Loucy (cell line): ENCODE data around the gene PLCL1.

Experiments
- H2AFZ ChIP-seq: fragments of 200-600 bp; sonication (generic); 2 replicates; pipeline ENCODE4 v1.6.0; 2016; ENCODE audit warnings: antibody characterized with exemption, mild to moderate bottlenecking, low read length, moderate library complexity
- H3F3A ChIP-seq: fragments of 200-600 bp; 2 replicates; pipeline ENCODE4 v1.6.0; 2016; ENCODE audit warnings: antibody characterized with exemption, low read depth, mild to moderate bottlenecking
- H3K27me3 ChIP-seq: fragments of 200-600 bp; sonication (generic); 2 replicates; pipeline ENCODE4 v1.6.1; 2014; ENCODE audit warnings: low read length, mild to moderate bottlenecking; ENCODE audit not compliant: insufficient read depth, poor library complexity, severe bottlenecking
- H3K36me3 ChIP-seq: fragments of 200-600 bp; sonication (generic); 2 replicates; pipeline ENCODE4 v1.6.1; 2016; ENCODE audit warnings: low read length; ENCODE audit not compliant: insufficient read depth
- H3K4me1 ChIP-seq: fragments of 200-600 bp; sonication (generic); 2 replicates; pipeline ENCODE4 v1.5.1; 2014; ENCODE audit warnings: low read length, mild to moderate bottlenecking; ENCODE audit not compliant: insufficient read depth, poor library complexity, severe bottlenecking
- H3K4me2 ChIP-seq: fragments of 200-600 bp; sonication (generic); 2 replicates; pipeline ENCODE4 v1.6.0; 2014; ENCODE audit warnings: antibody characterized with exemption, low read length, low read depth, mild to moderate bottlenecking; ENCODE audit not compliant: poor library complexity, severe bottlenecking
- H3K4me3 ChIP-seq: fragments of 200-600 bp; sonication (generic); 2 replicates; pipeline ENCODE4 v1.5.1; 2014; ENCODE audit warnings: low read length, mild to moderate bottlenecking, mixed read lengths; ENCODE audit not compliant: poor library complexity, severe bottlenecking
- H3K79me2 ChIP-seq: fragments of 200-600 bp; sonication (generic); 2 replicates; pipeline ENCODE4 v1.6.1; 2014; ENCODE audit warnings: low read length; ENCODE audit not compliant: insufficient read depth
- H3K9ac ChIP-seq: fragments of 200-600 bp; sonication (generic); 2 replicates; pipeline ENCODE4 v1.6.0; 2014; ENCODE audit warnings: mild to moderate bottlenecking, low read depth, low read length, moderate library complexity; ENCODE audit not compliant: poor library complexity, severe bottlenecking
- H3K9me2 ChIP-seq: fragments of 200-600 bp; sonication (generic); replicated peaks from 2 replicates; pipeline ENCODE4 v1.6.1; 2016; ENCODE audit warnings: low read depth, low read length, mixed read lengths
- H3K9me3 ChIP-seq: fragments of 200-600 bp; sonication (generic); 2 replicates; pipeline ENCODE4 v1.6.1; 2014; ENCODE audit warnings: mild to moderate bottlenecking, antibody characterized with exemption, low read length, low read depth; ENCODE audit not compliant: insufficient read depth
- H4K20me1 ChIP-seq: fragments of 200-600 bp; sonication (generic); 2 replicates; pipeline ENCODE4 v1.6.0; 2014; ENCODE audit warnings: antibody characterized with exemption, low read length, mild to moderate bottlenecking; ENCODE audit not compliant: insufficient read depth, poor library complexity, severe bottlenecking
- CTCF ChIP-seq: fragments of 200-600 bp; sonication (generic); conservative IDR thresholded peaks from 2 replicates; pipeline ENCODE4 v1.5.1; 2014; ENCODE audit warnings: mild to moderate bottlenecking, antibody characterized with exemption, low read length
- EZH2phosphoT487 ChIP-seq: fragments of 200-600 bp; IDR thresholded peaks from 2 replicates; pipeline ENCODE4 v1.6.1; 2018; ENCODE audit warnings: antibody characterized with exemption, mild to moderate bottlenecking, moderate library complexity, borderline replicate concordance

PLCL1 gene

GRCh38 chr2:197992482-197993133, 188.2 kb downstream of the PLCL1 start:
- Histone ChIP-seq H3K9me3 (no peaks in the 10 kb centered on the region), H3K79me2 (no peaks in the 10 kb centered on the region), H3K4me2 (no peak overlapping the region), H4K20me1 (no peaks in the 10 kb centered on the region), H2AFZ (no peak overlapping the region), H3K4me3 (no peak overlapping the region), H3K27me3 (no peaks in the 10 kb centered on the region), H3K9ac (no peak overlapping the region), H3K4me1 (peaks cover 21% of the 10 kb centered on the region), H3K9me2 (no peaks in the 10 kb centered on the region), H3K36me3 (no peaks in the 10 kb centered on the region), H3F3A (no peaks in the 10 kb centered on the region)
- TF ChIP-seq CTCF = no peak
- TF ChIP-seq EZH2phosphoT487 = no peak

GRCh38 chr2:197993363-197993762, 189.0 kb downstream of the PLCL1 start:
- Histone ChIP-seq H3K9ac (no peak overlapping the region), H3K27me3 (no peaks in the 10 kb centered on the region), H3K36me3 (no peaks in the 10 kb centered on the region), H3K9me2 (no peaks in the 10 kb centered on the region), H3K9me3 (no peaks in the 10 kb centered on the region), H3K4me1 (peaks cover 21% of the 10 kb centered on the region), H3K4me2 (no peak overlapping the region), H2AFZ (no peak overlapping the region; the same call in 1 of the 2 replicates), H4K20me1 (no peaks in the 10 kb centered on the region), H3K79me2 (no peaks in the 10 kb centered on the region), H3F3A (no peaks in the 10 kb centered on the region), H3K4me3 (no peak overlapping the region)
- no peak for TF ChIP-seq CTCF

- Histone ChIP-seq H3K79me2 (no peaks in the 10 kb centered on the region), H3K4me3 (no peak overlapping the region), H4K20me1 (no peaks in the 10 kb centered on the region), H3K9me2 (no peaks in the 10 kb centered on the region), H3K4me1 (peaks cover 21% of the 10 kb centered on the region), H2AFZ (no peak overlapping the region; the same call in 1 of the 2 replicates), H3K9me3 (no peaks in the 10 kb centered on the region), H3K27me3 (no peaks in the 10 kb centered on the region), H3K4me2 (no peak overlapping the region), H3F3A (no peaks in the 10 kb centered on the region), H3K9ac (no peak overlapping the region), H3K36me3 (no peaks in the 10 kb centered on the region)
- TF ChIP-seq EZH2phosphoT487 = no peak
- TF ChIP-seq CTCF = no peak
Observed at GRCh38 chr2:197993830-197994229, 189.4 kb downstream of the PLCL1 start.
